Right lobe of liver (tissue), 6 donors: ENCODE results near the gene CCDC137. TPM values are rescaled to one million over a fixed set of nuclear protein-coding genes. Genes with fewer than 3 reads are reported as not detected.

Experiments
- ATAC-seq, 4 donors: fragments of 200-7000 bp; cut with Tn5 transposase; one replicate each; pipeline ENCODE4 v1.9.1; 2020; ENCODE audit warnings: mild to moderate bottlenecking in 4 of 4, moderate library complexity in 4 of 4
- DNase-seq, 3 donors: peaks; one replicate each; pipeline ENCODE4 v3.0.0-alpha.2; 2020
- H3K27ac ChIP-seq, 3 donors: fragments of 200-600 bp; one replicate each; pipeline ENCODE4 v1.8.0; 2022
- H3K27me3 ChIP-seq, 2 donors: fragments of 200-600 bp; one replicate each; pipeline ENCODE4 v1.8.0; 2022
- H3K36me3 ChIP-seq, 4 donors: fragments of 200-600 bp; sonication (generic) in 1 of 4; one replicate each; pipeline versions ENCODE4 v1.5.1 to v1.8.0; 2017 to 2022; ENCODE audit warnings: control low read depth in 1 of 4
- H3K4me1 ChIP-seq, 4 donors: fragments of 200-600 bp; sonication (generic) in 1 of 4; one replicate each; pipeline versions ENCODE4 v1.5.1 to v1.8.0; 2017 to 2022; ENCODE audit warnings: control low read depth in 1 of 4
- H3K4me3 ChIP-seq, 3 donors: fragments of 200-600 bp; one replicate each; pipeline ENCODE4 v1.8.0; 2022
- H3K9me3 ChIP-seq, 4 donors: fragments of 200-600 bp; sonication (generic) in 1 of 4; one replicate each; pipeline versions ENCODE4 v1.5.1 to v1.8.0; 2017 to 2022; ENCODE audit warnings: control low read depth in 1 of 4
- POLR2A ChIP-seq: fragments of 450-650 bp; IDR thresholded peaks from one replicate; pipeline ENCODE4 v1.6.1; 2017; ENCODE audit warnings: antibody characterized with exemption, mild to moderate bottlenecking
- WGBS: methylation state at CpG from one replicate; pipeline ENCODE4 v1.1.6; 2018; ENCODE audit warnings: low coverage, low lambda C conversion rate; ENCODE audit not compliant: insufficient coverage; ENCODE audit errors: missing lambda C conversion rate; 5-methylcytosine and 5-hydroxymethylcytosine counted together
- intact Hi-C, 2 donors: fragments of 100-400 bp; cut with DNase I; formaldehyde crosslinking; loops; one replicate each; pipeline versions ENCODE4 v1.11.2 to v1.14.1; 2022
- total RNA-seq, 6 experiments: library from RNA; depleted of rRNA in 2 of 6; stranded (reverse); fragments of >200 nt in 2 of 6; fragmentation: NEBNext Ultra II Directional in 3 of 6; extraction: Animal tissue kit (Norgen Biotek cat#: 25700) in 3 of 6; gene quantifications; one replicate each; pipeline versions ENCODE4 v1.1.0 to v1.2.4, GENCODE V29; 2016 to 2023
- TF ChIP-seq, protein P1 (sequence below), 4 donors: fragments of 200-600 bp in 3 of 4; fragments of 450-650 bp in 1 of 4; IDR thresholded peaks; one replicate each; pipeline versions ENCODE4 v1.5.1 to v1.8.0; 2016 to 2022; ENCODE audit warnings: antibody characterized with exemption in 4 of 4, mild to moderate bottlenecking in 2 of 4
- donor health status: DM: no; HTN: yes; CAD: no.
- donor health status: DM: no; HTN: no; CAD: no.
- donor health status: DM: no; HTN: no; CAD: no.
- donor health status: DM: no; HTN: yes; CAD: no.
- donor health status: DM: no; HTN: yes; CAD: no.

The CCDC137 gene
- total RNA-seq, 6 experiments from 2014 or later, result 5.5 to 35.0 (median 6.5) TPM

DNA sequence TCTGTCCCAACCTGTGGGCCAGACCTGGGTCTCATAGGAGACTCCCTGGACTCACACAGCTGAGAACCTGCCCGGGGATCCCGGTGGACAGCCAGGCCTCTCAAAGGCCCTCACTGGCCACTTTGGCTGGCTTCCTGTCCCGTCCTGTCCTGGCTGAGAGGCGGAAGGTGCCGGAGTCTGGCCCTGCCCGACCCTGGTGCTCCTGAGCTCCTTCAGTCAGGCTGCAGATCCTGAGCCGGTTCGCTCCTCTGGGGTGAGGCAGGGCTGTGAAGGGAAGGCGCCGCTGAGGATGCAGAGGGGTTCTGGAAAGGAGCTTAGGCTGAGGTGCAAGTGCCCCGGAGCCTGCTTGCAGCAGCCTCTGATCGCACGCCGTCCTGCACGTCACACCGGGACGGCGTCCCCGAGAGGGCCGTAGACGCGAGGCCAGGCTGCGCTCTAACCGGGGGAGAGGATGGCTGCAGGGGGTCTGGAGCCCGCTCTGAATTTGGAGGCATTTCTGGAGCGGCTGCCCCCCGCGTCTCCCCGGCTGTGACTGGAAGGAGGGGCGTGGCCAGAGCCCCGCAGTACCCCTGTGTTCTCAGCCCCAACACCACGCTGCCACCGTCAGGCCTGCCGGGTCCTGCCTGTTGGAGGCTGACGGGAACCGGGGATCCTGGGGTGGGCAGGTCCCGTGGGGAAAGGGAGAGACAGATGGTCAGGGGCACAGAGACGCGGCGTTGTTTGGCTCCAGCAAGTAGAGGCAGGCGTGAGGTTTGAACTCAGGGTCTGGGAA is 21.4 kb downstream of the CCDC137 start:
- Histone ChIP-seq H3K36me3 (peaks cover 0 to 55% (median 13%) of the 10 kb centered on the region in 4 donors), H3K27ac (no peak overlapping the region), H3K27me3 (no peaks in the 10 kb centered on the region), H3K4me1 (peaks cover 0 to 15% (median 7%) of the 10 kb centered on the region in 4 donors), H3K4me3 (no peak overlapping the region), H3K9me3 (no peaks in the 10 kb centered on the region)
- DNase-seq (no peak), ATAC-seq (no peak)
- 92% methylated on average over 7 of the region's 41 CpGs for WGBS
- intact Hi-C loops, result no loop called here
- TF ChIP-seq POLR2A, result no peak
- TF ChIP-seq, protein P1, sequence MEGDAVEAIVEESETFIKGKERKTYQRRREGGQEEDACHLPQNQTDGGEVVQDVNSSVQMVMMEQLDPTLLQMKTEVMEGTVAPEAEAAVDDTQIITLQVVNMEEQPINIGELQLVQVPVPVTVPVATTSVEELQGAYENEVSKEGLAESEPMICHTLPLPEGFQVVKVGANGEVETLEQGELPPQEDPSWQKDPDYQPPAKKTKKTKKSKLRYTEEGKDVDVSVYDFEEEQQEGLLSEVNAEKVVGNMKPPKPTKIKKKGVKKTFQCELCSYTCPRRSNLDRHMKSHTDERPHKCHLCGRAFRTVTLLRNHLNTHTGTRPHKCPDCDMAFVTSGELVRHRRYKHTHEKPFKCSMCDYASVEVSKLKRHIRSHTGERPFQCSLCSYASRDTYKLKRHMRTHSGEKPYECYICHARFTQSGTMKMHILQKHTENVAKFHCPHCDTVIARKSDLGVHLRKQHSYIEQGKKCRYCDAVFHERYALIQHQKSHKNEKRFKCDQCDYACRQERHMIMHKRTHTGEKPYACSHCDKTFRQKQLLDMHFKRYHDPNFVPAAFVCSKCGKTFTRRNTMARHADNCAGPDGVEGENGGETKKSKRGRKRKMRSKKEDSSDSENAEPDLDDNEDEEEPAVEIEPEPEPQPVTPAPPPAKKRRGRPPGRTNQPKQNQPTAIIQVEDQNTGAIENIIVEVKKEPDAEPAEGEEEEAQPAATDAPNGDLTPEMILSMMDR (IDR thresholded peaks at IDR 0.05), result no peak

DNA sequence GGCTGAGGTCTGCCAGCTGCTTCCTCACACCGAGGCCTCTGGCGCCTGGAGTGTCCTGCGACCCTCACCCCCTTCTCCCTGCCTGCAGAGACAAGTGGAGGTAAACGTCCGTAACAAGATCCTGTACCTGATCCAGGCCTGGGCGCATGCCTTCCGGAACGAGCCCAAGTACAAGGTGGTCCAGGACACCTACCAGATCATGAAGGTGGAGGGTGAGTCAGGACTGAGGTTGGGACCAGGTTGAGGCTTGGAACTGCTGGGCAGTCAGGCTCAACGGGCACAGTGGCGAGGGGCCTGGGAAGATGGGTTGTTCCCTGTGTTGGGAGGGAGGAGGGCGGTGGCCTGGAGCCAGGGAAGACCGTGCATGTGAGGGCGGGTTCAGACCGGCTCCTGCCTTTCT is 22.1 kb downstream of the CCDC137 start:
- no peak overlapping the region for H3K27ac ChIP-seq
- WGBS, result 80% methylated on average over 1 of the region's 14 CpGs
- no peaks in the 10 kb centered on the region for H3K9me3 ChIP-seq
- no peak for DNase-seq
- intact Hi-C loops, result no loop called here
- peaks cover 0 to 13% (median 6%) of the 10 kb centered on the region in 4 donors for H3K4me1 ChIP-seq
- H3K36me3 ChIP-seq, result peaks cover 0 to 55% (median 14%) of the 10 kb centered on the region in 4 donors
- H3K27me3 ChIP-seq, result no peaks in the 10 kb centered on the region
- no peak for ATAC-seq
- H3K4me3 ChIP-seq, result no peak overlapping the region
- no peak for TF ChIP-seq POLR2A
- TF ChIP-seq, protein P1 (IDR thresholded peaks at IDR 0.05), result no peak

DNA sequence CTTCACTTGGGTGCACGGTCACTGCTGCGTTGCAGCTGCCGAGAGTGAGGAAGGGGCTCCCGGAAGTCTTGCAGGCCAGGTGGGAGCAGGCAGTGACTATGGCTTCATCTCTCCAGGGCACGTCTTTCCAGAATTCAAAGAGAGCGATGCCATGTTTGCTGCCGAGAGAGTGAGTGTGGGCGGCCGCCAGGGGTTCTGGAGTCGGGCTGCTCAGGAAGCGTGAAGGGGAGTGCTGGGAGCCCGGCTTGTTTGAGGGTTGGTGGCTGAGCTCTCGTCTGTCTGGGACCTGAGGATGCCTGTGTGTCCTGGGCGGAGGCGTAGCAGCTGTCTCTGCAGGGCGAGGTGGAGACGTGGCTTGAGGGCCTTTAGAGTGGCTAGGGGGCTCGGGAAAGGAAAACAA is 23.5 kb downstream of the CCDC137 start:
- Histone ChIP-seq H3K27me3 (no peaks in the 10 kb centered on the region), H3K4me1 (peaks cover 0 to 6% (median 3%) of the 10 kb centered on the region in 4 donors), H3K36me3 (peaks cover 0 to 70% (median 19%) of the 10 kb centered on the region in 4 donors), H3K4me3 (no peak overlapping the region), H3K9me3 (no peaks in the 10 kb centered on the region), H3K27ac (no peak overlapping the region)
- DNase-seq, result no peak
- intact Hi-C loops, result no loop called here
- WGBS, result 93% methylated on average over 5 of the region's 18 CpGs
- no peak for ATAC-seq
- no peak for TF ChIP-seq POLR2A
- TF ChIP-seq, protein P1 (IDR thresholded peaks at IDR 0.05), result no peak

DNA sequence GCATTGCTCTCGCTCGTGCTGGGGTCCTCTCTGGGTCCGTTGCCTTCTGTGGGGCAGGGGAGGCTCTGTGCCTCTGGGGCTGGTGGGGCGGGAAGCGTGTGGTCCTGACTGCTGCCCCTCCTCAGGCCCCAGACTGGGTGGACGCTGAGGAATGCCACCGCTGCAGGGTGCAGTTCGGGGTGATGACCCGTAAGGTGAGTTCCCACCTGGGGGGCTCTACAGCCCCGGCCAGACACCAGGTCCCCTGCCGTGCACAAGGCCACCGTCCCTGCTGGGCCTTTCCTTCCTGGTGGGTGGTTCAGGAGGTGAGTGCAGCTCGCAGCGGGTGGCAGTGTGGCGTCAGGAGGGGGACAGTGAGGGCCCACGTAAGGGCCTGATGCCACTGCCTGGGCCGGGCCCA is 24.0 kb downstream of the CCDC137 start:
- WGBS, result no CpG with 5 or more reads among the region's 17 CpGs
- peaks cover 0 to 1% (median under 1%) of the 10 kb centered on the region in 4 donors for H3K4me1 ChIP-seq
- peaks cover 0 to 74% (median 21%) of the 10 kb centered on the region in 4 donors for H3K36me3 ChIP-seq
- intact Hi-C loops, result no loop called here
- H3K4me3 ChIP-seq, result no peak overlapping the region
- ATAC-seq (no peak), DNase-seq (no peak)
- no peaks in the 10 kb centered on the region for H3K9me3 ChIP-seq
- no peaks in the 10 kb centered on the region for H3K27me3 ChIP-seq
- TF ChIP-seq, protein P1 (IDR thresholded peaks at IDR 0.05), result no peak
- no peak for TF ChIP-seq POLR2A
- no peak overlapping the region for H3K27ac ChIP-seq
